ENCODE data around the gene ABCB11. TPM values are rescaled to one million over a fixed set of nuclear protein-coding genes. Genes with fewer than 3 reads are reported as not detected.

Gene ABCB11
- polyA plus RNA-seq, 3 donors, result not detected

GRCh38 chr2:169002161-169002738, 28.9 kb downstream of the ABCB11 start:
- Histone ChIP-seq H3K9me3 (replicated peaks in 1 of 2; ENCODE audit: control insufficient read depth in 1 of 2, insufficient read depth in 1 of 2, low read length in 2 of 2) (no peaks in the 10 kb centered on the region), H3K9ac (ENCODE audit: insufficient read depth, low read length, poor library complexity, severe bottlenecking) (no peak overlapping the region), H3K4me3 (replicated peaks in 1 of 3; ENCODE audit: low read depth in 2 of 3, low read length in 3 of 3) (no peak overlapping the region), H3K4me1 (ENCODE audit: control insufficient read depth in 1 of 2, insufficient read depth in 2 of 2, low read length in 2 of 2) (peaks cover 0 to 10% of the 10 kb centered on the region in 2 donors), H3K27me3 (ENCODE audit: control insufficient read depth in 2 of 2, insufficient read depth in 2 of 2, low read length in 2 of 2) (peaks cover 0 to 10% of the 10 kb centered on the region in 2 donors), H4K20me1 (ENCODE audit: insufficient read depth, low read length) (no peaks in the 10 kb centered on the region), H3K4me2 (replicated peaks; ENCODE audit: extremely low read depth, low read length, poor library complexity, severe bottlenecking) (no peak overlapping the region), H3K27ac (ENCODE audit: low read depth in 1 of 2, low read length in 2 of 2) (no peak overlapping the region), H3K79me2 (ENCODE audit: insufficient read depth, low read length) (no peaks in the 10 kb centered on the region), H3K36me3 (replicated peaks in 1 of 2; ENCODE audit: control insufficient read depth in 1 of 2, insufficient read depth in 2 of 2, low read length in 2 of 2) (no peaks in the 10 kb centered on the region), H2AFZ (ENCODE audit: insufficient read depth, low read depth, low read length, poor library complexity, severe bottlenecking) (no peak overlapping the region)
- peaks cover 6 to 25% (median 12%) of the 10 kb centered on the region in 3 donors for H3K27me3 Mint-ChIP-seq (ENCODE audit: low read depth in 3 of 3)
- H3K4me3 Mint-ChIP-seq, result no peak overlapping the region
- H3K36me3 Mint-ChIP-seq, result no peaks in the 10 kb centered on the region
- H3K4me1 Mint-ChIP-seq, result peaks cover 13% of the 10 kb centered on the region
- no CpG with 5 or more reads among the region's 3 CpGs for WGBS (ENCODE audit: insufficient coverage)
- TF ChIP-seq, protein P1, sequence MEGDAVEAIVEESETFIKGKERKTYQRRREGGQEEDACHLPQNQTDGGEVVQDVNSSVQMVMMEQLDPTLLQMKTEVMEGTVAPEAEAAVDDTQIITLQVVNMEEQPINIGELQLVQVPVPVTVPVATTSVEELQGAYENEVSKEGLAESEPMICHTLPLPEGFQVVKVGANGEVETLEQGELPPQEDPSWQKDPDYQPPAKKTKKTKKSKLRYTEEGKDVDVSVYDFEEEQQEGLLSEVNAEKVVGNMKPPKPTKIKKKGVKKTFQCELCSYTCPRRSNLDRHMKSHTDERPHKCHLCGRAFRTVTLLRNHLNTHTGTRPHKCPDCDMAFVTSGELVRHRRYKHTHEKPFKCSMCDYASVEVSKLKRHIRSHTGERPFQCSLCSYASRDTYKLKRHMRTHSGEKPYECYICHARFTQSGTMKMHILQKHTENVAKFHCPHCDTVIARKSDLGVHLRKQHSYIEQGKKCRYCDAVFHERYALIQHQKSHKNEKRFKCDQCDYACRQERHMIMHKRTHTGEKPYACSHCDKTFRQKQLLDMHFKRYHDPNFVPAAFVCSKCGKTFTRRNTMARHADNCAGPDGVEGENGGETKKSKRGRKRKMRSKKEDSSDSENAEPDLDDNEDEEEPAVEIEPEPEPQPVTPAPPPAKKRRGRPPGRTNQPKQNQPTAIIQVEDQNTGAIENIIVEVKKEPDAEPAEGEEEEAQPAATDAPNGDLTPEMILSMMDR (IDR thresholded peaks at IDR 0.05), result no peak
- no peak for DNase-seq
- no peak overlapping the region for H3K27ac Mint-ChIP-seq
- intact Hi-C loops (cut with micrococcal nuclease), result no loop called here
- peaks cover 0 to 3% (median 0%) of the 10 kb centered on the region in 7 donors for H3K9me3 Mint-ChIP-seq

GRCh38 chr2:169001116-169001815, 29.9 kb downstream of the ABCB11 start:
- no peak overlapping the region for H2AFZ ChIP-seq (ENCODE audit: insufficient read depth, low read depth, low read length, poor library complexity, severe bottlenecking)
- H3K27ac Mint-ChIP-seq, result no peak overlapping the region
- H3K4me1 ChIP-seq (ENCODE audit: control insufficient read depth in 1 of 2, insufficient read depth in 2 of 2, low read length in 2 of 2), result peaks cover 0 to 13% of the 10 kb centered on the region in 2 donors
- H3K79me2 ChIP-seq (ENCODE audit: insufficient read depth, low read length), result no peaks in the 10 kb centered on the region
- no peaks in the 10 kb centered on the region for H3K36me3 ChIP-seq (replicated peaks in 1 of 2; ENCODE audit: control insufficient read depth in 1 of 2, insufficient read depth in 2 of 2, low read length in 2 of 2)
- peaks cover 0 to 3% (median 0%) of the 10 kb centered on the region in 7 donors for H3K9me3 Mint-ChIP-seq
- peaks cover 12% of the 10 kb centered on the region for H3K4me1 Mint-ChIP-seq
- H3K27me3 ChIP-seq (ENCODE audit: control insufficient read depth in 2 of 2, insufficient read depth in 2 of 2, low read length in 2 of 2), result peaks cover 2 to 10% of the 10 kb centered on the region in 2 donors
- no peak overlapping the region for H3K4me3 ChIP-seq (replicated peaks in 1 of 3; ENCODE audit: low read depth in 2 of 3, low read length in 3 of 3)
- no peak overlapping the region for H3K4me2 ChIP-seq (replicated peaks; ENCODE audit: extremely low read depth, low read length, poor library complexity, severe bottlenecking)
- H3K36me3 Mint-ChIP-seq, result no peaks in the 10 kb centered on the region
- no peaks in the 10 kb centered on the region for H3K9me3 ChIP-seq (replicated peaks in 1 of 2; ENCODE audit: control insufficient read depth in 1 of 2, insufficient read depth in 1 of 2, low read length in 2 of 2)
- H3K27ac ChIP-seq (ENCODE audit: low read depth in 1 of 2, low read length in 2 of 2), result no peak overlapping the region
- no peaks in the 10 kb centered on the region for H4K20me1 ChIP-seq (ENCODE audit: insufficient read depth, low read length)
- H3K27me3 Mint-ChIP-seq (ENCODE audit: low read depth in 3 of 3), result peaks cover 9 to 25% (median 9%) of the 10 kb centered on the region in 3 donors
- H3K9ac ChIP-seq (ENCODE audit: insufficient read depth, low read length, poor library complexity, severe bottlenecking), result no peak overlapping the region
- DNase-seq, result no peak
- TF ChIP-seq, protein P1 (IDR thresholded peaks at IDR 0.05), result no peak
- intact Hi-C loops (cut with micrococcal nuclease), result no loop called here
- H3K4me3 Mint-ChIP-seq, result no peak overlapping the region
- 92% methylated on average over 2 of the region's 5 CpGs for WGBS (ENCODE audit: insufficient coverage)

Measured in CD14-positive monocyte (primary cell).